HepG2 (cell line): ENCODE data around the gene UTS2R. TPM values are rescaled to one million over a fixed set of nuclear protein-coding genes. Genes with fewer than 3 reads are reported as not detected.

Experiments used
- CREM ChIP-seq, 2 experiments: sonication (generic) in 1 of 2; formaldehyde crosslinking in 1 of 2; IDR thresholded peaks; 2 replicates each; pipeline versions ENCODE4 v1.4.0 to v1.6.1; 2016 to 2020; ENCODE audit warnings: antibody characterized with exemption in 1 of 2, mild to moderate bottlenecking in 1 of 2, missing genetic modification reagents in 1 of 2
- DR1 ChIP-seq: sonication (generic); formaldehyde crosslinking; IDR thresholded peaks from 2 replicates; pipeline ENCODE4 v1.8.0; 2021; ENCODE audit warnings: mild to moderate bottlenecking, missing genetic modification reagents, inconsistent platforms
- ELF3 ChIP-seq: IDR thresholded peaks from 2 replicates; pipeline ENCODE4 v1.6.1; 2016; ENCODE audit warnings: missing genetic modification reagents, missing compliant biosample characterization
- GZF1 ChIP-seq: sonication (generic); formaldehyde crosslinking; IDR thresholded peaks from 2 replicates; pipeline ENCODE4 v1.5.1; 2020; ENCODE audit warnings: mild to moderate bottlenecking, missing genetic modification reagents
- NFIB ChIP-seq: sonication (generic); formaldehyde crosslinking; IDR thresholded peaks from 2 replicates; pipeline ENCODE4 v1.9.0; 2021; ENCODE audit warnings: missing genetic modification reagents, mild to moderate bottlenecking, borderline replicate concordance
- SIN3A ChIP-seq: IDR thresholded peaks from 2 replicates; pipeline ENCODE4 v1.6.1; 2011; ENCODE audit warnings: low read depth, mild to moderate bottlenecking, control low read depth, low read length, borderline replicate concordance
- ZNF441 ChIP-seq: sonication (generic); formaldehyde crosslinking; IDR thresholded peaks from 2 replicates; pipeline ENCODE4 v1.7.0; 2021; ENCODE audit warnings: missing genetic modification reagents, borderline replicate concordance
- ZNF496 ChIP-seq: sonication (generic); formaldehyde crosslinking; IDR thresholded peaks from 2 replicates; pipeline ENCODE4 v1.8.1; 2023; ENCODE audit warnings: mild to moderate bottlenecking, moderate library complexity, missing genetic modification reagents; ENCODE audit not compliant: insufficient replicate concordance
- ZNF556 ChIP-seq: sonication (generic); formaldehyde crosslinking; IDR thresholded peaks from 2 replicates; pipeline ENCODE4 v1.4.0; 2020; ENCODE audit warnings: mild to moderate bottlenecking, missing genetic modification reagents, borderline replicate concordance
- ZNF598 ChIP-seq: sonication (generic); formaldehyde crosslinking; IDR thresholded peaks from 2 replicates; pipeline ENCODE4 v1.5.1; 2020; ENCODE audit warnings: mild to moderate bottlenecking, missing genetic modification reagents, borderline replicate concordance
- ZNF879 ChIP-seq: sonication (generic); formaldehyde crosslinking; IDR thresholded peaks from 2 replicates; pipeline ENCODE4 v1.8.1; 2023; ENCODE audit warnings: missing genetic modification reagents
- polyA plus RNA-seq, 8 experiments: library from polyadenylated mRNA; depleted of rRNA in 3 of 8; stranded (reverse) in 7 of 8; unstranded in 1 of 8; fragments of >200 nt; fragmentation: Illumina TruSeq in 4 of 8; extraction: Trizol in 4 of 8; gene quantifications; 2 replicates each; pipeline versions ENCODE4 v1.2.1 to v1.2.3, GENCODE V29; 2011 to 2016; ENCODE audit warnings: low read depth in 4 of 8, missing spikeins in 1 of 8, mixed read lengths in 1 of 8; ENCODE audit not compliant: insufficient read depth in 1 of 8
- total RNA-seq, 5 experiments: library from RNA; depleted of rRNA; stranded (reverse); fragments of >200 nt; fragmentation: Illumina TruSeq; extraction: Trizol; gene quantifications; 2 replicates each; pipeline ENCODE4 v1.2.3, GENCODE V29; 2016; ENCODE audit warnings: low read depth in 1 of 5
- TF ChIP-seq, protein P1 (sequence below): sonication (generic); formaldehyde crosslinking; IDR thresholded peaks from 2 replicates; pipeline ENCODE4 v1.4.0; 2020; ENCODE audit warnings: missing genetic modification reagents, borderline replicate concordance

Gene UTS2R
- total and polyA plus RNA-seq, 2 of the 13 experiments (the other 11 are each of a cell fraction or from before 2014, with no cell fraction given): 0.13 to 0.15 TPM

DNA sequence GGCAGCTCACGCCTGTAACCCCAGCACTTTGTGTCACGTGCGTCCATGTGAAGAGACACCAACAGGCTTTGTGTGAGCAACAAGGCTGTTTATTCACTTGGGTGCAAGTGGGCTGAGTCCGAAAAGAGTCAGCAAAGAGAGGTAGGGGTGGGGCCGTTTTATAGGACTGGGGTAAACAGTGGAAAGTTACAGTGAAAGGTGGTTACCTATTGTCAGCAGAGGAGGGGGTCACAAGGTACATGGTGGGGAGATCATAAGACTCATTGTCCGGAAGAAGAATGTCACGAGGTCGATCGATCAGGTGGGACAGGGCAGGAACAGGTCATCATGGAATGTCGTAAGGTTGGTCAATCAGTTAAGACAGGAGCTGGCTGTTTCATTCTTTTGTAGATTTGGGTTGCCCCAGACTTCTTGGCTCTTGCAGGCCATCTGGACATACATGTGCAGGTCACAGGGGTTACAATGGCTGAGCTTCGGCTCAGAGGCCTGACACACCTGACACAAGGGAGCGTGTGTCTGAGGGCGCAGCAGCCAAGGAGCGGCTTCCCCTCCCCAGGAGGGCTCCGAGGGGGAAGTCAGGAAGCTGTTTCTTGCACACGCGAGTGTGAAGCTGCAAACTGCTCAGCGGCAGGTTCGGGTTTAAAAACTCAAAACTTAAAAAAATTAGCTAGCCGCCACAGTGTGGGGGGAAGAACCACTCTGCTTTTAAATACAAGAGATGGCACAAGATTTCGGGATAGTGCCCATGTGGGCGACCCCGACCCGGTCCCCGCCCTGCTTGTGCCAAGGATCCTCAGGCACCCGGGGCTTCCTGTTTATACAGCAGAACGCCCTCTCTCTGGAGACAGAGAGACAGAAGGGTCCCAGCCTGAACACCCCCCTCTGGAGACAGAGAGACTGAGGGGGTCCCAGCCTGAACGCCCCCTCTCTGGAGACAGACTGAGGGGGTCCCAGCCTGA lies 24.9 kb upstream of the UTS2R start (continued):
- TF ChIP-seq ZNF598: no peak; the same call in 1 of the 2 replicates
- 0 out of 2 replicates have a peak, but pooled peaks have one; percentile 78 for TF ChIP-seq ZNF879 (CRISPR knock-in tag)
- peak; percentile 87; the same call in 1 of the 2 replicates for TF ChIP-seq ZNF556 (CRISPR knock-in tag)
- peak; percentile 68; the same call in 1 of the 2 replicates for TF ChIP-seq SIN3A
- peak; percentile 87 for TF ChIP-seq CREM (IDR thresholded peaks at IDR 0.05)
- TF ChIP-seq CREM (CRISPR knock-in tag; IDR thresholded peaks at IDR 0.05): no peak
- peak; percentile 84 for TF ChIP-seq ZNF441 (CRISPR knock-in tag)
- TF ChIP-seq ZNF496 (CRISPR knock-in tag): no peak
- TF ChIP-seq GZF1: peak; percentile 63; the same call in 1 of the 2 replicates
- no peak for TF ChIP-seq NFIB (CRISPR knock-in tag)
- peak; percentile 51; the same call in 1 of the 2 replicates for TF ChIP-seq DR1 (CRISPR knock-in tag)
- peak; percentile 97 for TF ChIP-seq ELF3 (CRISPR knock-in tag)
- TF ChIP-seq, protein P1, sequence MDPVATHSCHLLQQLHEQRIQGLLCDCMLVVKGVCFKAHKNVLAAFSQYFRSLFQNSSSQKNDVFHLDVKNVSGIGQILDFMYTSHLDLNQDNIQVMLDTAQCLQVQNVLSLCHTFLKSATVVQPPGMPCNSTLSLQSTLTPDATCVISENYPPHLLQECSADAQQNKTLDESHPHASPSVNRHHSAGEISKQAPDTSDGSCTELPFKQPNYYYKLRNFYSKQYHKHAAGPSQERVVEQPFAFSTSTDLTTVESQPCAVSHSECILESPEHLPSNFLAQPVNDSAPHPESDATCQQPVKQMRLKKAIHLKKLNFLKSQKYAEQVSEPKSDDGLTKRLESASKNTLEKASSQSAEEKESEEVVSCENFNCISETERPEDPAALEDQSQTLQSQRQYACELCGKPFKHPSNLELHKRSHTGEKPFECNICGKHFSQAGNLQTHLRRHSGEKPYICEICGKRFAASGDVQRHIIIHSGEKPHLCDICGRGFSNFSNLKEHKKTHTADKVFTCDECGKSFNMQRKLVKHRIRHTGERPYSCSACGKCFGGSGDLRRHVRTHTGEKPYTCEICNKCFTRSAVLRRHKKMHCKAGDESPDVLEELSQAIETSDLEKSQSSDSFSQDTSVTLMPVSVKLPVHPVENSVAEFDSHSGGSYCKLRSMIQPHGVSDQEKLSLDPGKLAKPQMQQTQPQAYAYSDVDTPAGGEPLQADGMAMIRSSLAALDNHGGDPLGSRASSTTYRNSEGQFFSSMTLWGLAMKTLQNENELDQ: no peak; the same call in 1 of the 2 replicates
